ENCODE measurements around the gene INTS11. TPM values are rescaled to one million over a fixed set of nuclear protein-coding genes. Genes with fewer than 3 reads are reported as not detected.

The INTS11 gene
- total and polyA plus RNA-seq, 2 of the 8 experiments (the other 6 are each of a cell fraction or from before 2014, with no cell fraction given), result 113 to 243 TPM

DNA sequence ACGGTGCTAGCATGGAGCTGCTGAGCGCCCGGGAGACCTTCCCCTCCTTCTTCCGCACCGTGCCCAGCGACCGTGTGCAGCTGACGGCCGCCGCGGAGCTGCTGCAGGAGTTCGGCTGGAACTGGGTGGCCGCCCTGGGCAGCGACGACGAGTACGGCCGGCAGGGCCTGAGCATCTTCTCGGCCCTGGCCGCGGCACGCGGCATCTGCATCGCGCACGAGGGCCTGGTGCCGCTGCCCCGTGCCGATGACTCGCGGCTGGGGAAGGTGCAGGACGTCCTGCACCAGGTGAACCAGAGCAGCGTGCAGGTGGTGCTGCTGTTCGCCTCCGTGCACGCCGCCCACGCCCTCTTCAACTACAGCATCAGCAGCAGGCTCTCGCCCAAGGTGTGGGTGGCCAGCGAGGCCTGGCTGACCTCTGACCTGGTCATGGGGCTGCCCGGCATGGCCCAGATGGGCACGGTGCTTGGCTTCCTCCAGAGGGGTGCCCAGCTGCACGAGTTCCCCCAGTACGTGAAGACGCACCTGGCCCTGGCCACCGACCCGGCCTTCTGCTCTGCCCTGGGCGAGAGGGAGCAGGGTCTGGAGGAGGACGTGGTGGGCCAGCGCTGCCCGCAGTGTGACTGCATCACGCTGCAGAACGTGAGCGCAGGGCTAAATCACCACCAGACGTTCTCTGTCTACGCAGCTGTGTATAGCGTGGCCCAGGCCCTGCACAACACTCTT, 7.7 kb upstream of the INTS11 start (continued):
- TF ChIP-seq ATF2 (IDR thresholded peaks at IDR 0.05; ENCODE audit: low read length), result no peak

Measured in H1 (cell line).